ENCODE data around the gene VPS54.
A peak's percentile ranks its signal among the peaks of the same experiment; 100 is the strongest.

The VPS54 gene

DNA sequence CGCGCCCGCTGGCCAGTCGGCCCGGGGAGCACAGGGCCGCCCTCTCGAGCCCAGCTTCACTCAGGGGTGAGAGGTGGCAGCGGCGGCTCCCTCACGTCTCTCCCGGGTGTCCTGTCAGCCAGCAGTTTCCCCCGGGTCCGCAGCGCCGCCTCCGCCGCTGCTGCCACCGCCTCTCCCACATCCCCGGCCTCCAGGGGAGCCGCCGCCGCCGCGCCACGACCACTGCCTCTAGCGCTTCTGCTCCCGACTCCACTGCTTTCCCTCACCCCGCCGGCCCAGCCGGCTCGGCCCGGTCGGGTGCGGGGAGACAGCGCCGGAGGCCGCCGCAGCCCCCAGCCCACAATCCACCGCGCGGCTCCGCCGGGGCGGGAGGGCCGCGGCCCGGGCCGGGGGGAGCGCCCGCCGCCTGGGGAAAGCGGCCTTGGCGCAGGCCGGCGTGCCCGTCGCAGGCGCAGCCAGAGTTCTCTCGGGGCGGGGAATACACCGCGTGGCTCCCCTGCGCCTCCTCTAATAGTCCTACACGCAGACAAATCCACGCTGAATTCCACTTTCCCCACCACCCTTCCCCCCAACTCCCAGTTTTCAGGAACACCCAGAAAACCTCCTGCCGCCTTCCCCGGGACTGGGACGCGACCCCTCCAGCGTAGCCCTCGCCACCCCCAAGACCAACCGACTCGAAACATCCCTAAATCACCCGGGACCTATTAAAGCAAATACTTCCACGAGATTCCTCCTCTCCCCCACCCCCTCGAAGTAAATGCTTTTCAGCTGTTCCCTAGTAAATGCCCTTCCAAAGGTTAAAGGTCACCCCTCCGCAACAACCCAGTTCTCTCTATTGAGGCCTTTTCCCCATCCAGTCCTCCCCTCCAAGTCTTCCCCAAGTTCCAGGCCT lies at the start of gene VPS54:
Gene VPS54, minus strand, starts transcription at position 346 of the 892 bp plus-strand sequence. CDS start 35,429 bp downstream, outside the sequence.
- peak; percentile 82 to 88 for DNase-seq
- peak; percentile 75 for TF ChIP-seq POLR2A (IDR thresholded peaks at IDR 0.05; ENCODE audit: low read length)
- no peak for TF ChIP-seq GATA1 (IDR thresholded peaks at IDR 0.05; ENCODE audit: low read depth, low read length)

DNA sequence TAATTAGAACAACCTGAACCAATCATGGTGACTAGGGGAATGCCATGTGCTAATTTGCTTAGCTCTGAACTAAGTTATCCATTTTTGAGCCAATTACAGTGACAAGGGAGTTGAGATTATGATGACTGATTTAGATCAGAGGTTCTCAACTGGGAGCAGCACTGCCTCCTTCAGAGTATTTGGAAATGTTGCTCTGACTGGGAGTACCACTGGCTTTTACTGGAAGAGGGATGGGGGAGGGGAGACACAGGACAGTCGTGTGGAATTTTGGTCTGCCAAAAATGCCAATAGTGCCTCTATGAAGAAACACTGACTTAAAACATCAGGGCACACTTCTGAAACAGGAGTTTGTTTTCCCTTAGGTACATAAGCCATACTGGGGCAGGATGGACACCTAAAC lies 48.1 kb upstream of the VPS54 start:
- DNase-seq: no peak
- TF ChIP-seq GATA1 (IDR thresholded peaks at IDR 0.05; ENCODE audit: low read depth, low read length) (no peak), POLR2A (IDR thresholded peaks at IDR 0.05; ENCODE audit: low read length) (no peak)

DNA sequence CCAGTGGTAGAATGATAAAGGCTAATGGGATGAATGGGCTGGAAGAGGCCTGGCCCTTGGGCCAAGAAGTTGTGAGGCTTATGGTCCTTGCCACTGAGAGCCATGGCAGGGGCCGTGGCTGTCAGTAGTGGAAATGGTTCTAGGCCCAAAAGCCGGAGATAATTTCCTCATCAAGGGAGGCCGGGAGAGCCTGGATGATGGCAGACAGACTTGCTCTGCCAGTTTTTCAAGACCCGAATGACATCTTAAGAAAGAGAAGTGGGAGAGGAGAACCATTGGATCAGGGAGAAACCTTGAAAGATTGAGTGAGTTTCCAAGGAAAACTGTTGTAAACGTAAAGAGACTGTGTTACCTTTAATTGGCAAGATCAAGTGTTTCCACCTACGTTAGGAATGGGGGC lies 46.3 kb upstream of the VPS54 start:
- no peak for TF ChIP-seq GATA1 (IDR thresholded peaks at IDR 0.05; ENCODE audit: low read depth, low read length)
- no peak for TF ChIP-seq POLR2A (IDR thresholded peaks at IDR 0.05; ENCODE audit: low read length)
- no peak for DNase-seq

DNA sequence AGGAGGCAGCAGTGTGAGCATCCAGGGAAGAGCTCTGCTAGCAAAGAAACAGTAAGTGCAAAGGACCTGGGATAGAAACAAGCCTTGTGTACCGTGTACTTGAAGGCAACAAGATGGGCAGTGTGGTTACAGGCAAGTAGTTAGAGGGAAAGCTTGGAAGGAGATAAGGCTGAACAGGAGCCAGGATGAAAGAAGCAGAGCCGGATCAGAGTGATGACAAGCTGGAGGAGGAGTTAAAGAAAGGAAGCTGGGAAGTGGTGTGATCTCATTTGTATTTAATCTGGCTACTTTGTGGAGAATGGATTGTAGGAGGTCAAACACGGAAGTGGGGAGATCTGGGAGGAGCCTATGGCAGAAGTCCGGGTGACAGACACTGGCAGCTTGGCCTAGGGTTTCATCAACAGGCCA lies 44.7 kb upstream of the VPS54 start:
- DNase-seq: no peak
- TF ChIP-seq GATA1 (IDR thresholded peaks at IDR 0.05; ENCODE audit: low read depth, low read length) (no peak), POLR2A (IDR thresholded peaks at IDR 0.05; ENCODE audit: low read length) (no peak)

GRCh38 chr2:64063454-64063853 lies 44.2 kb upstream of the VPS54 start:
- no peak for TF ChIP-seq GATA1 (IDR thresholded peaks at IDR 0.05; ENCODE audit: low read depth, low read length)
- TF ChIP-seq POLR2A (IDR thresholded peaks at IDR 0.05; ENCODE audit: low read length): no peak
- no peak for DNase-seq

DNA sequence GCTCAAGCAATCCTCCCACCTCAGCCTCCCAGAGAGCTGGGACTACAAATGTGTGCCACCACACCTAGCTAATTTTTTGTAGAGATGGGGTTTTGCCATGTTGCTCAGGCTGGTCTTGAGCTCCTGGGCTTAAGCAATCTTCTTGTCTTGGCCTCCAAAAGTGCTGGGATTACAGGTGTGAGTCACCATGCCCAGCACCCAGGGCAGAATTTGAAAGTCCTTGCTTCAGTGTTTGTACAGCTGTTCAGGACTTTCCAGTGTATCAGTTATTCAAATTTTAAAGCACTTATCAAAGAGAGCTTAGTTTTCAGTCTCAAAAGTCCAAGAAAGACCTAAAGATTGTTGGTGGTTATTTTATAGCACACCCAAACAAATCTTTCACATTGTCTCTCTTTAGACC lies 43.6 kb upstream of the VPS54 start:
- DNase-seq: no peak
- TF ChIP-seq POLR2A (IDR thresholded peaks at IDR 0.05; ENCODE audit: low read length): no peak
- no peak for TF ChIP-seq GATA1 (IDR thresholded peaks at IDR 0.05; ENCODE audit: low read depth, low read length)

- DNase-seq: no peak
- TF ChIP-seq POLR2A (IDR thresholded peaks at IDR 0.05; ENCODE audit: low read length) (no peak), GATA1 (IDR thresholded peaks at IDR 0.05; ENCODE audit: low read depth, low read length) (no peak)
These were observed 40.0 kb upstream of the VPS54 start for GRCh38 chr2:64059270-64059669.

DNA sequence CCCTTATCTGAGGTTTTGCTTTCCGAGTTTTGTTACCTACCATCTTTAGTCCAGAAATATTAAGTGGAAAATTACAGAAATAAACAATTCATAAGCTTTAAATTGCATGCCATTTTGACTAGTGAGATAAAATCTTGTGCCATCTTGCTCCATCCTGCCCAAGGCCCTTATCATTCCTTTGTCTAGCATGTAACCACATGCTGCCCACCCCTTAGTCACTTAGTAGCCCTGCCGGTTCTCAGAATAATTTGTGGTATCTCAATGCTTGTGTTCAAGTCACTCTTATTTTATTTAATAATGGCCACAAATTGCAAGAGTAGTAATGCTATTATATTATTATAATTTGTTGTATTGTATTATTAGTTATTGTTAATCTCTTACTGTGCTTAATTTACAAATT lies 36.8 kb upstream of the VPS54 start:
- TF ChIP-seq POLR2A (IDR thresholded peaks at IDR 0.05; ENCODE audit: low read length): no peak
- TF ChIP-seq GATA1 (IDR thresholded peaks at IDR 0.05; ENCODE audit: low read depth, low read length): no peak
- DNase-seq: no peak

DNA sequence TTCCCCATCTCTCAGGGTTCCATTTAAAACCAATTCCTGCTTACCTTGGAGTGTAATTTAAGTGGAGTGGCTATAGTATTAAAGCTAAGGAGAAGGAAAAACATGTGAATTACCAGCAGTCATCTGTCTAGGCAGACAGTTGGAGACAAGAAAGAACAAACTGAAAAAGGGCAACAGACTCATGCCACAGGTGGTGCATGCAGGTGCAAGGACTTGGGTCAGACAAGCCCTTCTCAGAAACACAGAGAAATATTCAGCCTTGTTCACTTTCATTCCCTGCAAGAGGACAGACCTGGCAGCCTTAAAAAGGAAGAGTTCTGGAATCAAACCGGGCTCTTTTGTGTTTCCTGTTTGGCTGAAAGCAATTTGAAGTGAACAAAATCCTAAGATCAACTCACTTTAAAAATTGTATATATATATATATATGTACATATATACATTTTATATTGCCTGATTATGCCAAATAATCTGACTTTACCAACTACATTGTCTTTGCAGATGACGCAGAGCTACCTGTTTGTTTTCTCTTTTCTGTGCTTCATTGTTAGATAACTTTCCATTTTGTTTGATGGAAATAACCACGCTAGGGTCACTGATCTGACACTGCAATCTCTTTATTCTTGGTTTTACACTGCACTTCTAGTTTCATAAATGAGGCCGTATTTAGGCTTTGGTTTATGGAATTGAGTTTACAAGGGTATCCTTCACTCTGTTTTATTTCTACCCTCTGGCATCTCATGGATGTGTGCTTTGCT lies 35.1 kb upstream of the VPS54 start:
- no peak for TF ChIP-seq POLR2A (IDR thresholded peaks at IDR 0.05; ENCODE audit: low read length)
- TF ChIP-seq GATA1 (IDR thresholded peaks at IDR 0.05; ENCODE audit: low read depth, low read length): no peak
- DNase-seq: no peak

DNA sequence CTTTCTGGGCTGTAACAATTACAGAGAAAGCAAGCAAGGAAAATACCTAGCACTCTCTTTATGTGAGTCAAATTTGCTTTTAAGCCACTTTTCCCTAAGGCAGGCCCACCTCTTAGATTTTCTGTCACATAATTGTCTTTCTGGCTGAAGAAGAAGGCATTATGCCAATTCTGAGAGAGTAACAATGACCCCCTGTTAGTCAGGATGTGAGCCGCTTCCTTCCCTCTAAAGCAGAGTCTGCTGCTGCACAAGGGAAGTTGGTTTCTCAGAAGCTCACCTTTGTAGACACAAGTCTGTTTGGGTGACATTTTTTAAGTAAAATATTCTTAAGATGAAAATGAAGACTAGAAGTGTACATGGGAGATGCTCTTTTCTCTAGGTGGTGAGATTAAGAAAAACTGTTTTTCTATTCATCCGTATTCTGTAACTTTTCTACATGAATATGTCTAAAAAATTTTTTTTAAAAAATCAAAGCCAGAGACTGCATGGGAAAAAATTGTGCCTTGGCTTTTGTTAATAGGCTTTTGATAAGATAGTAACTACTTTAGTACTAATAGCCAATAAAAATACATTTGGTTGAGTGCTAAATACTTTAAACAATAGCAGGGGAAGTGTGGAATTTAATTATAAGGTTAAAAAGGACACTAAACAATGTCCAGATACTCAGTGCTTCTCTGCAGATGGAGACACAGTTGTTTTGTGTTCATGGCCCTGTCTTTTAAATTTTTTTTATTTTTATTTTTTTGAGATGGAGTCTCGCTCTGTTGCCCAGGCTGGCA lies 33.4 kb upstream of the VPS54 start:
- TF ChIP-seq POLR2A (IDR thresholded peaks at IDR 0.05; ENCODE audit: low read length) (no peak), GATA1 (IDR thresholded peaks at IDR 0.05; ENCODE audit: low read depth, low read length) (no peak)
- DNase-seq: no peak

DNA sequence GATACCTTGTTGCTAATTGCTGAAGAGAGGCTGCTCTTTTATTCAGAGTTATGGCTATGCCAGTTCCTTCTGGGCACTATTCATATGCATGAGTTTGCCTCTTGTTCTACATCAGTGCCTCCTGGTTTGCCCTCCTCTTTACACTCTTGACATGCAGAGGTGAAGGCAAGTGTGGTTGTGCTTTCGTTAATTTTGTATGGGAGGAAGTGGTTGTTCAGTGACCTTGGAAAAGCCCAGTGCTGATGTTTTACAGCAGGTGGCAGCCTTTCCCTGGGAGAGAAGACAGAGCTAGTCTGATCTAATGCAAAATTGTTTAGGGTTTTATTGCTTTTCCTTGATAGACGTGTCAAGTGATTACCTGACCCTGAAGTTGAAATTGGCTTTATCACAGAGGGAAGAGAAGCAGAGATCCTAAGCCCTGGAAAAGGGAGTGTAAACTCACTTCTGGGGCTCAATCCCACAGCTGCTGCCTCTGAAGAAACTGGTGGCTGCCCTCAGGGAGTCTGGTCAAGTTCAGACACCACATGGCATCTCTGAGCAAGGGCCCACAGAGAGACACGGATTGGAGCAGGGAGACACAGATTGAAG lies 30.5 kb upstream of the VPS54 start:
- TF ChIP-seq POLR2A (IDR thresholded peaks at IDR 0.05; ENCODE audit: low read length): no peak
- DNase-seq: peak; percentile 34 to 56

- no peak for DNase-seq
- TF ChIP-seq POLR2A (IDR thresholded peaks at IDR 0.05; ENCODE audit: low read length) (no peak), GATA1 (IDR thresholded peaks at IDR 0.05; ENCODE audit: low read depth, low read length) (no peak)
These were observed 26.7 kb upstream of the VPS54 start for GRCh38 chr2:64045938-64046337.

GRCh38 chr2:64040161-64040560 lies 20.9 kb upstream of the VPS54 start:
- no peak for DNase-seq
- TF ChIP-seq POLR2A (IDR thresholded peaks at IDR 0.05; ENCODE audit: low read length): no peak

All from erythroblast (primary cell).